Psoas muscle (tissue), 8 donors: ENCODE data around the gene GPR84. TPM values are rescaled to one million over a fixed set of nuclear protein-coding genes. Genes with fewer than 3 reads are reported as not detected.
A peak's percentile ranks its signal among the peaks of the same experiment; 100 is the strongest.

Source experiments
- ATAC-seq, 4 donors: fragments of 200-7000 bp; cut with Tn5 transposase; one replicate each; pipeline ENCODE4 v1.9.1; 2020; ENCODE audit warnings: moderate library complexity in 3 of 4, mild to moderate bottlenecking in 2 of 4
- DNase-seq, 2 donors: peaks; one replicate each; pipeline ENCODE4 v3.0.0-alpha.2; 2020
- H3K27ac ChIP-seq: fragments of 200-600 bp; one replicate; pipeline ENCODE4 v1.8.0; 2022
- H3K27me3 ChIP-seq, 3 donors: fragments of 200-600 bp in 1 of 3; one replicate each; pipeline versions ENCODE4 v1.6.1 to v1.8.0; 2013 to 2022; ENCODE audit warnings: low read length in 2 of 3, mild to moderate bottlenecking in 2 of 3, moderate library complexity in 1 of 3; ENCODE audit not compliant: insufficient read depth in 3 of 3
- H3K36me3 ChIP-seq, 2 donors: fragments of 200-600 bp in 1 of 2; one replicate each; pipeline versions ENCODE4 v1.6.1 to v1.8.0; 2013 to 2022; ENCODE audit warnings: low read depth in 1 of 2, mild to moderate bottlenecking in 1 of 2, moderate library complexity in 1 of 2; ENCODE audit not compliant: insufficient read depth in 1 of 2
- H3K4me1 ChIP-seq: fragments of 200-600 bp; one replicate; pipeline ENCODE4 v1.8.0; 2022
- H3K4me3 ChIP-seq: fragments of 200-600 bp; one replicate; pipeline ENCODE4 v1.8.0; 2022; ENCODE audit warnings: mild to moderate bottlenecking
- H3K9me3 ChIP-seq: fragments of 200-600 bp; one replicate; pipeline ENCODE4 v1.8.0; 2022
- CTCF ChIP-seq: fragments of 200-600 bp; IDR thresholded peaks from one replicate; pipeline ENCODE4 v1.8.0; 2022; ENCODE audit warnings: antibody characterized with exemption
- WGBS, 3 donors: extraction: QIAGEN DNeasy Blood & Tissue Kit; methylation state at CpG; one replicate each; pipeline versions ENCODE4 v1.1.6 to v1.1.7; 2013; 5-methylcytosine and 5-hydroxymethylcytosine counted together
- intact Hi-C, 2 donors: fragments of 100-400 bp; cut with DNase I; formaldehyde crosslinking; loops; one replicate each; pipeline versions ENCODE4 v1.11.0 to v1.14.2; 2022
- polyA plus RNA-seq, 3 donors: library from polyadenylated mRNA; stranded (reverse); fragments of 200-250 nt; gene quantifications; one replicate each; pipeline ENCODE4 v1.2.3, GENCODE V29; 2013
- total RNA-seq, 4 donors: library from RNA; stranded (reverse); fragmentation: NEBNext Ultra II Directional in 2 of 4; extraction: Animal tissue kit (Norgen Biotek cat#: 25700) in 2 of 4; gene quantifications; one replicate each; pipeline versions ENCODE4 v1.2.1 to v1.2.4, GENCODE V29; 2021 to 2023
- donor health status: healthy with polysubstance abuse.
- donor health status: DM: no; HTN: no; CAD: no; lungs with moderate emphysema.
- donor health status: Bipolar disorder and iron deficiency.
- donor health status: healthy.
- donor health status: DM: yes; HTN: yes; CAD: no.
- donor health status: DM: no; HTN: no; CAD: no.
- donor health status: DM: no; HTN: no; CAD: no.
- donor health status: DM: yes; HTN: yes; CAD: no.

GPR84 gene
- total and polyA plus RNA-seq, 7 donors, result 0.16 to 0.40 TPM; not detected in 5

- H3K27me3 ChIP-seq, result no peaks in the 10 kb centered on the region
- H3K4me1 ChIP-seq, result no peaks in the 10 kb centered on the region
- peaks cover 14 to 88% of the 10 kb centered on the region in 2 donors for H3K36me3 ChIP-seq
- H3K4me3 ChIP-seq, result no peak overlapping the region
- H3K9me3 ChIP-seq, result no peaks in the 10 kb centered on the region
- DNase-seq (peak in 1 of 2 donors; percentile 42), ATAC-seq (no peak)
- 75 to 91% (median 78%) methylated on average over 2 of the region's 2 CpGs for WGBS, 3 donors
- no peak for TF ChIP-seq CTCF
- intact Hi-C loops, result no loop called here
- no peak overlapping the region for H3K27ac ChIP-seq
These were observed 33.9 kb upstream of the GPR84 start for GRCh38 chr12:54398218-54398617.

- H3K4me3 ChIP-seq, result no peak overlapping the region
- no peaks in the 10 kb centered on the region for H3K4me1 ChIP-seq
- H3K27me3 ChIP-seq, result no peaks in the 10 kb centered on the region
- no peak for TF ChIP-seq CTCF
- H3K36me3 ChIP-seq, result peaks cover 9 to 77% of the 10 kb centered on the region in 2 donors
- DNase-seq, result peak in 1 of 2 donors; percentile 23
- H3K27ac ChIP-seq, result no peak overlapping the region
- intact Hi-C loops, result no loop called here
- 92 to 100% (median 96%) methylated on average over 1 of the region's 1 CpG for WGBS, 3 donors
- no peak for ATAC-seq
- H3K9me3 ChIP-seq, result no peaks in the 10 kb centered on the region
These were observed 32.9 kb upstream of the GPR84 start for GRCh38 chr12:54397157-54397556.

- Histone ChIP-seq H3K4me1 (no peaks in the 10 kb centered on the region), H3K36me3 (peaks cover 7 to 61% of the 10 kb centered on the region in 2 donors), H3K4me3 (no peak overlapping the region), H3K27ac (no peak overlapping the region), H3K27me3 (no peaks in the 10 kb centered on the region), H3K9me3 (no peaks in the 10 kb centered on the region)
- ATAC-seq (no peak), DNase-seq (no peak)
- no peak for TF ChIP-seq CTCF
- intact Hi-C loops, result no loop called here
These were observed 31.3 kb upstream of the GPR84 start for GRCh38 chr12:54395545-54395944.

- H3K27me3 ChIP-seq, result no peaks in the 10 kb centered on the region
- H3K4me3 ChIP-seq, result no peak overlapping the region
- DNase-seq, result no peak
- no peaks in the 10 kb centered on the region for H3K9me3 ChIP-seq
- intact Hi-C loops, result no loop called here
- H3K4me1 ChIP-seq, result no peaks in the 10 kb centered on the region
- ATAC-seq, result no peak
- no peak overlapping the region for H3K27ac ChIP-seq
- 28 to 53% (median 38%) methylated on average over 1 of the region's 1 CpG for WGBS, 3 donors
- H3K36me3 ChIP-seq, result peaks cover 7 to 55% of the 10 kb centered on the region in 2 donors
- TF ChIP-seq CTCF, result no peak
These were observed 30.7 kb upstream of the GPR84 start for GRCh38 chr12:54394986-54395385.

- H3K27ac ChIP-seq, result no peak overlapping the region
- intact Hi-C loops, result no loop called here
- WGBS, 3 donors, result 35 to 64% (median 42%) methylated on average over 4 of the region's 4 CpGs
- TF ChIP-seq CTCF, result peak; percentile 68
- peak; percentile 48 to 71 (median 54) for ATAC-seq
- no peak overlapping the region for H3K4me3 ChIP-seq
- no peaks in the 10 kb centered on the region for H3K9me3 ChIP-seq
- DNase-seq, result no peak
- H3K27me3 ChIP-seq, result no peaks in the 10 kb centered on the region
- H3K36me3 ChIP-seq, result peaks cover 7 to 51% of the 10 kb centered on the region in 2 donors
- H3K4me1 ChIP-seq, result no peaks in the 10 kb centered on the region
These were observed 30.0 kb upstream of the GPR84 start for GRCh38 chr12:54394281-54394719.
